ENCODE measurements around the gene PLK5.

Gene PLK5

GRCh38 chr19:1551068-1552040 is 27.5 kb downstream of the PLK5 start:
- peaks cover 12% of the 10 kb centered on the region for H3K36me3 ChIP-seq (ENCODE audit: control insufficient read depth, insufficient read depth, low read length)
- H3K9me3 ChIP-seq (ENCODE audit: control insufficient read depth, insufficient read depth, low read depth, low read length): no peaks in the 10 kb centered on the region
- H3K9ac ChIP-seq (ENCODE audit: low read length): no peak overlapping the region
- H3K4me3 ChIP-seq (ENCODE audit: low read depth, low read length): no peak overlapping the region
- no peaks in the 10 kb centered on the region for H3K27me3 ChIP-seq (ENCODE audit: control insufficient read depth, insufficient read depth, low read length)
- H3K4me1 ChIP-seq (ENCODE audit: control insufficient read depth, insufficient read depth, low read length): no peaks in the 10 kb centered on the region
- H3K27ac ChIP-seq (ENCODE audit: low read depth, low read length): no peak overlapping the region

GRCh38 chr19:1553415-1553814 is 29.5 kb downstream of the PLK5 start:
- H3K9ac ChIP-seq (ENCODE audit: low read length): no peak overlapping the region
- H3K36me3 ChIP-seq (ENCODE audit: control insufficient read depth, insufficient read depth, low read length): peaks cover 19% of the 10 kb centered on the region
- H3K9me3 ChIP-seq (ENCODE audit: control insufficient read depth, insufficient read depth, low read depth, low read length): no peaks in the 10 kb centered on the region
- no peak overlapping the region for H3K27ac ChIP-seq (ENCODE audit: low read depth, low read length)
- no peaks in the 10 kb centered on the region for H3K4me1 ChIP-seq (ENCODE audit: control insufficient read depth, insufficient read depth, low read length)
- H3K27me3 ChIP-seq (ENCODE audit: control insufficient read depth, insufficient read depth, low read length): no peaks in the 10 kb centered on the region
- H3K4me3 ChIP-seq (ENCODE audit: low read depth, low read length): no peak overlapping the region

- no peaks in the 10 kb centered on the region for H3K9me3 ChIP-seq (ENCODE audit: control insufficient read depth, insufficient read depth, low read depth, low read length)
- no peaks in the 10 kb centered on the region for H3K4me1 ChIP-seq (ENCODE audit: control insufficient read depth, insufficient read depth, low read length)
- no peak overlapping the region for H3K4me3 ChIP-seq (ENCODE audit: low read depth, low read length)
- no peak overlapping the region for H3K27ac ChIP-seq (ENCODE audit: low read depth, low read length)
- H3K27me3 ChIP-seq (ENCODE audit: control insufficient read depth, insufficient read depth, low read length): no peaks in the 10 kb centered on the region
- peaks cover 19% of the 10 kb centered on the region for H3K36me3 ChIP-seq (ENCODE audit: control insufficient read depth, insufficient read depth, low read length)
- no peak overlapping the region for H3K9ac ChIP-seq (ENCODE audit: low read length)
These were observed 31.1 kb downstream of the PLK5 start for GRCh38 chr19:1554968-1555367.

GRCh38 chr19:1555487-1556389 is 31.9 kb downstream of the PLK5 start:
- no peaks in the 10 kb centered on the region for H3K4me1 ChIP-seq (ENCODE audit: control insufficient read depth, insufficient read depth, low read length)
- H3K9me3 ChIP-seq (ENCODE audit: control insufficient read depth, insufficient read depth, low read depth, low read length): no peaks in the 10 kb centered on the region
- peaks cover 19% of the 10 kb centered on the region for H3K36me3 ChIP-seq (ENCODE audit: control insufficient read depth, insufficient read depth, low read length)
- H3K9ac ChIP-seq (ENCODE audit: low read length): no peak overlapping the region
- H3K27me3 ChIP-seq (ENCODE audit: control insufficient read depth, insufficient read depth, low read length): no peaks in the 10 kb centered on the region
- no peak overlapping the region for H3K27ac ChIP-seq (ENCODE audit: low read depth, low read length)
- H3K4me3 ChIP-seq (ENCODE audit: low read depth, low read length): no peak overlapping the region

- Histone ChIP-seq H3K36me3 (ENCODE audit: control insufficient read depth, insufficient read depth, low read length) (peaks cover 19% of the 10 kb centered on the region), H3K4me1 (ENCODE audit: control insufficient read depth, insufficient read depth, low read length) (no peaks in the 10 kb centered on the region), H3K9me3 (ENCODE audit: control insufficient read depth, insufficient read depth, low read depth, low read length) (no peaks in the 10 kb centered on the region), H3K27ac (ENCODE audit: low read depth, low read length) (no peak overlapping the region), H3K27me3 (ENCODE audit: control insufficient read depth, insufficient read depth, low read length) (no peaks in the 10 kb centered on the region), H3K9ac (ENCODE audit: low read length) (no peak overlapping the region), H3K4me3 (ENCODE audit: low read depth, low read length) (no peak overlapping the region)
These were observed 32.7 kb downstream of the PLK5 start for GRCh38 chr19:1556390-1557070.

GRCh38 chr19:1558552-1558951 is 34.7 kb downstream of the PLK5 start:
- H3K4me1 ChIP-seq (ENCODE audit: control insufficient read depth, insufficient read depth, low read length): no peaks in the 10 kb centered on the region
- H3K36me3 ChIP-seq (ENCODE audit: control insufficient read depth, insufficient read depth, low read length): peaks cover 31% of the 10 kb centered on the region
- no peak overlapping the region for H3K9ac ChIP-seq (ENCODE audit: low read length)
- no peak overlapping the region for H3K4me3 ChIP-seq (ENCODE audit: low read depth, low read length)
- H3K27ac ChIP-seq (ENCODE audit: low read depth, low read length): no peak overlapping the region
- no peaks in the 10 kb centered on the region for H3K9me3 ChIP-seq (ENCODE audit: control insufficient read depth, insufficient read depth, low read depth, low read length)
- no peaks in the 10 kb centered on the region for H3K27me3 ChIP-seq (ENCODE audit: control insufficient read depth, insufficient read depth, low read length)

- Histone ChIP-seq H3K9me3 (ENCODE audit: control insufficient read depth, insufficient read depth, low read depth, low read length) (no peaks in the 10 kb centered on the region), H3K27me3 (ENCODE audit: control insufficient read depth, insufficient read depth, low read length) (no peaks in the 10 kb centered on the region), H3K4me1 (ENCODE audit: control insufficient read depth, insufficient read depth, low read length) (no peaks in the 10 kb centered on the region), H3K27ac (ENCODE audit: low read depth, low read length) (no peak overlapping the region), H3K36me3 (ENCODE audit: control insufficient read depth, insufficient read depth, low read length) (peaks cover 35% of the 10 kb centered on the region), H3K9ac (ENCODE audit: low read length) (no peak overlapping the region), H3K4me3 (ENCODE audit: low read depth, low read length) (no peak overlapping the region)
These were observed 36.5 kb downstream of the PLK5 start for GRCh38 chr19:1560286-1560882.

GRCh38 chr19:1561236-1561842 is 37.5 kb downstream of the PLK5 start:
- Histone ChIP-seq H3K36me3 (ENCODE audit: control insufficient read depth, insufficient read depth, low read length) (peaks cover 33% of the 10 kb centered on the region), H3K9ac (ENCODE audit: low read length) (peak overlapping the region; percentile 41), H3K27ac (ENCODE audit: low read depth, low read length) (no peak overlapping the region)

GRCh38 chr19:1563251-1563650 is 39.4 kb downstream of the PLK5 start:
- no peak overlapping the region for H3K9ac ChIP-seq (ENCODE audit: low read length)
- H3K9me3 ChIP-seq (ENCODE audit: control insufficient read depth, insufficient read depth, low read depth, low read length): no peaks in the 10 kb centered on the region
- no peak overlapping the region for H3K27ac ChIP-seq (ENCODE audit: low read depth, low read length)
- H3K4me1 ChIP-seq (ENCODE audit: control insufficient read depth, insufficient read depth, low read length): peaks cover 7% of the 10 kb centered on the region
- peaks cover 25% of the 10 kb centered on the region for H3K36me3 ChIP-seq (ENCODE audit: control insufficient read depth, insufficient read depth, low read length)
- H3K4me3 ChIP-seq (ENCODE audit: low read depth, low read length): no peak overlapping the region
- H3K27me3 ChIP-seq (ENCODE audit: control insufficient read depth, insufficient read depth, low read length): no peaks in the 10 kb centered on the region

More at GRCh38 chr19:1561236-1561842, 37.5 kb downstream of the PLK5 start:
- Histone ChIP-seq H3K9me3 (ENCODE audit: control insufficient read depth, insufficient read depth, low read depth, low read length) (no peaks in the 10 kb centered on the region), H3K27me3 (ENCODE audit: control insufficient read depth, insufficient read depth, low read length) (no peaks in the 10 kb centered on the region), H3K4me1 (ENCODE audit: control insufficient read depth, insufficient read depth, low read length) (peaks cover 7% of the 10 kb centered on the region), H3K4me3 (ENCODE audit: low read depth, low read length) (no peak overlapping the region)

All from HUES6 (cell line).